NCI-H1694 treated with DMSO at 0.1 percent for 48 hours (cell line): Measurements from ENCODE around the gene KTN1.

ENCODE experiments used
- DNase-seq: peaks from one replicate; lab custom pipeline; 2025; lab: John Stamatoyannopoulos, UW

KTN1 gene

GRCh38 chr14:55572578-55572977, 7.4 kb upstream of the KTN1 start:
- DNase-seq, result no peak

GRCh38 chr14:55574988-55575387, 5.0 kb upstream of the KTN1 start:
- no peak for DNase-seq

DNA sequence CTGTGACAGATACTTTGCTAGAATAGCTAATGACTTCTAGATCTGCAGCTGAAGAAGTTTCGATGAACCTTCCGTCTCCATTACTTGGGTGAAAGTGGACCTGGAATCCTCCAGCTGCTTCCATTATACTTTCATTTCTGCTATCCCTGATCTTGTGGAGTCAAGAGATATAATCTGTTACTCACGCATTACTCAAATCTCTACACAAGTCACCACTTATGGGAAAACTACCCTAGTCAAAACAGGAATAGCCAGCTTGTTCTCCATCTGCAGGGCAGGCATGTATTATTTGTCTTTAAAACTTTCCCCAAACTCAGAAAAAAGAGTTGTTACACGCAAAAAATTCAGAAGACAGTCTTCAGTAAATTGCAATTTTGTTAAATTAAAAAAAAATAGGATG, 2.8 kb upstream of the KTN1 start:
- DNase-seq, result no peak

DNA sequence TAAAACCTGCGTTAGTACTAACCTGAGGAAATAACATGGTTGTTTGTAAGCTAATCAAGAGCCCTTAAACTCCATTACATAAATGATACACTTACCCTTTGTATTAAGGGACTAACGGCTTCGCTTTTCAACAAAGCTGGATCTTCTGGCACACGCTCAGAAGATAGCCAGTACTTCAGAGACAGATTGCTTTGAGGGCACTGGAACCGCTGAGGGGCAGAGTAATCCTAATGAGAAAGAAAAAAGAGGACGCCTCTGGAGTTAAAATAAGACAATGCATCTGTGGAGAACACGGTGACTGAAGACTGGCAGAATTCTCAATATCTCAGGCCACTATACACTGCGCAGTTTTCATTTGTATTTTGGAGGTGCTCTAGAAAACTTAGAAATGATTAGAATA, 1.5 kb upstream of the KTN1 start:
- no peak for DNase-seq

DNA sequence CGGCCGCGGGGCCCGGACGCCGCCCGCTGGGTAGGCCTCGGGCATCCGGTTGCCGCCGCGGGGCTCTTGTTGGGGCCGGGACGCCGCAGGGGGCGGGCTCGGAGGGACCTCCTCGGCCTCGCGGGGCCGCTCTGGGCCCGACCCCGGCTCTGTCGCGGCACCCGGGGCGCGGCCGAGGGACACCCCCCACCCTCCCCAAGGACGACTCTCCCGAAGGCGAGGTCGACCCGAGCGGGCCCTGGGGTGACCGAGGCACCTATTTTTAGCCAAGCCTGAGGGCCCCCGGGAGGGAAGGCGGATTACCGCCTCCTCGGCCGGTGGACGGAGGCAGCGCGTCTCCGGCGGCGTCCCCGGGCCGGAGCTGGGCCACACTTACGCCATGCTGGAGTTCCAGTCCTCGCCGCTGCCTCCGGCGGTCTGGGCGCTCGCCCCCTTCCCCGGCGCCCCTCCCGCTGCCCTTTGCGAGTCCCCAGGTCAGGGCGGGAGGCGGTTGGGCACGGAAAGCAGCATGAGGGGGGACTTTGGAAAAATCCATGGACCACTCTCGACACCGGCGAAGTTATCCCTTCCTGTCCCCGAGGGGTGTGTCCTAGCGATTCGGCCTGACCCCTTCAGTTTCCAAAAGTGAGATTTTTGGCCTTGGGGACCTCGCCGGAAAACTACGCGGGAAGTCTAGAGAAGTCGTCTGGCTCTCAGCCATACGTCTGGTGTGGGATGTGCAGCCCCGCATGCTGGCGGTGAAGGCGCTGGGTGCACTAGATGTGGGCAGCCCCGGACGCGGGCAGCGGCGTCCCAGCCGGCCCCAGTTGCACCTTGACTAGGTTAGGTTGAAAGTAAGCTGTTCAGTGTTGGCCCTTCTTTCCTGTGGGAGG, 699 bp downstream of the KTN1 start:
- DNase-seq, result no peak

DNA sequence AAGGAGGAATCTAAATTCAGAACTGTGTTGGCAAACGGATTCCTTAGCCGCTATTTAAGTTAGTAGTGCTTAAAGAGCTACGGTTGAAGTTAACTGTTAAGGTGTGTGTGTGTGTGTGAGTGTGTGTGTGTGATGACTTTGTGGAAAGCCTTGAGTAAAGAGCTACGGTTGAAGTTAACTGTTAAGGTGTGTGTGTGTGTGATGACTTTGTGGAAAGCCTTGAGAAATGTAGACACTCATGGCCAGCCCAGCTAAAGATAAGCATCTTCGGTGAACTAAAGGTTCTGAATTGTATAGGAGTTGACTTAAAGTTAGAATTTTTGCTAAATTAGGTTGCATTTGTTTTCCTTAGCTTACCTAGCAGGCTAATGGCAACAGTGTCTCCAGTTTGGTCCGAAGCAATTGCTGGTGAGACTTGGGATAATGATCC, 1.4 kb downstream of the KTN1 start:
- no peak for DNase-seq

DNA sequence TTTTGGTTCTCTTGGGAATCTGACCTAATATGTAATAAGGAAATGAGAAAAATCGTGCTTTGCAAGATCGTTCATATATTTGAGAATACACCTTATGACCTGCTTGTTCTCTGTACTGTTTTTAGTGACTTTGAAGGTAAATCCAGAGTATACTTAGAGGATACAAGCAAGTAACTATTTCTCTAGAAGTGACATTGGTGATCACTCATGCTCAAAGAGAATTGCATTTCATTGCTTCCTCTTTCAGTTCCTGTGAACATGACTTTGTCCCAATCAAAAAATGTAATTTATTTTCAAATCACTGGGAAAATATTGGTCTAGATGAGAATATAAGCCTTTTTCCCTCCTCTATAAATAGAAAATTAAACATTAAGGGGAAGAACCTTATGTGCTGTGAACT, 2.7 kb downstream of the KTN1 start:
- no peak for DNase-seq

GRCh38 chr14:55583942-55584468, 4.0 kb downstream of the KTN1 start:
- DNase-seq, result no peak

DNA sequence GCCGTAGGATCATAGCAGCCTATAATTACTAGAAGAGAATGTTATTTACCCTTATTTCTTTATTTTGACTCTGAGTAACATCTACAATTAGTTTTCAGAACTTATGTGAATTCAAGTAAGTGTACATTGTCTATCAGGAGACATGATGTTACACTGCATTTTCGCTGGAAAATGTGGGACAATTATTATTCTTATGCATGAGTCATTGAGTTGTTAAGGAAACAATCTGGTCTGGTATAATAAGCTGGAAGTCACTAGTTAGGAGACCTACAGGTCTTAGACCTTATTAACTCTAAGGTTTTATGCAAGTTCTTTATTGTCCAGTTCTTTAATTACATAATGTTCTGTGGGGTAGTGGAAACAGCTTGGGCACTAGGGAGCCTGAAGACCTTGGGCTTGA, 5.8 kb downstream of the KTN1 start:
- no peak for DNase-seq

- no peak for DNase-seq
Observed at GRCh38 chr14:55586411-55586810, 6.4 kb downstream of the KTN1 start.

DNA sequence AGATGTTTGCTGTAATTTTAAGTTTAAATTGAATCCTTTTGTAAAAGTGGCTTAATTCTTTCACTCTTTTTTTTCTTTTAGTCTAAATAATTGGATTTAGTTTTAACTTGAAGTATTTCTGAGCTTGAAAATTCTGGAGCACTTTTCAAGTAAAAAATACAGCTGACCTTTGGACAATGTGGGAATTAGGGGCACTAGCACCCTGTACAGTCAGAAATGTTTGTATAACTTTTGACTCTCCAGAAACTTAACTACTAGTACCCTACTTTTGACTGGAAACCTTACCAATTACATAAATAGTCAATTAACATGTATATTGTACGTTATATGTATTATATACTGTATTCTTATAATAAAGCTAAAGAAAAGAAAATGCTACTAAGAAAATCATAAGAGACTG, 7.8 kb downstream of the KTN1 start:
- DNase-seq, result no peak

- no peak for DNase-seq
Observed at GRCh38 chr14:55588259-55588699, 8.3 kb downstream of the KTN1 start.

GRCh38 chr14:55589171-55589570, 9.2 kb downstream of the KTN1 start:
- DNase-seq, result no peak

GRCh38 chr14:55592436-55592835, 12.4 kb downstream of the KTN1 start:
- no peak for DNase-seq

DNA sequence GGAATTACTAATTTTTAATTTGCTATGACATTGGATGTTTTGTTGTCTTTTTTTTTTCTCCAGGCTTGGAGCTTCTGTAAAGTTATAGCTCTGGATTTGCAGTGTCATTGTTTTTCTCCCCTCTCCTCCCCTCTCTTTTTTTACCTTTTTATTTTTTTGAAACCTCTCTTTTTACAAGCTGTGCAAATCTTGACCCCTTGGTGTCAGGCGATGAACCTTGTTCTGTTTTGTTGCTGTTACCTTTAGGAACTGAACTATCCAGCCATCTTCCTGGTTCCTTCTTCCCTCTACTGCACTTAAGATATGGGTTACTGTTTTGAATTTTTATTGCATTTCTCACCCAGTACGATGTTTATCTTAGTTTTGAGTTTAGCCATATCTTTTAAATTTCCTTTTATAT, 13.7 kb downstream of the KTN1 start:
- DNase-seq, result no peak

- DNase-seq, result no peak
Observed at GRCh38 chr14:55599250-55599879, 19.4 kb downstream of the KTN1 start.

DNA sequence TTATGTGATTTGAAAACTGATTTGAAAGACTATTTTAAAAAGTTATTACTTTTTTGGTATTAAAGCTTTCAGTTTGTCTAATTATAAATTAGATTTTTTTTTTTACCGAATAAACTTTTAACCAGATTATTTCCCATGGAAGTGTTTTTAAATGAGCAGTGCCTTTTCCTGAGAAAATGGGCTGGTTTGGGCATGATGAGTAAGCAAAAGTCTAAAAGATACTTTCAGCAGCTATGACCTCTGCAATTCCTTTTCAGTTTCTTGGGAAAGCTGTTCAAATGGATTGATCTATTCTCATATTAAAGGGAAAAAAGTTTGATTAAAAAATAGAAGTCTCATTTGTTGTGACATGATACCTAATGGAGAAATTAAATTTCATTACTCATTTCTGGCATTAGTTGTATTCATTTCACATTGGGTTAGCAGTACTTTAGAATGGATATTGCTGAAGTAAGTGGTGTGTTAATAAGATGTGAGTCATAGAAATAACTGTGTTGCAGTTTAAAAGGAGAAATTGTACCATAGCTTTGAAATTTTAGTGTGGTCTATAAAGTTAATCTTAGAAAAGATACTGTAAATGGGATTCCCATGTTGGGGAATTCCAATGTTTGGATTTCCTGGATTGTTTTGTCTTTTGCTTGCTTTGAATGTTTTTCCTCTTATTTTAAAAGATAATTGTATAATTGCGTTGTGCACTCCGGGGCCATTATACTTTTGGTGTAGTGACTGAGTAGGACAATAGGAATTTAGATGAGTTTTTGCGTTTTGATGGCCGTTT, 21.0 kb downstream of the KTN1 start:
- no peak for DNase-seq

DNA sequence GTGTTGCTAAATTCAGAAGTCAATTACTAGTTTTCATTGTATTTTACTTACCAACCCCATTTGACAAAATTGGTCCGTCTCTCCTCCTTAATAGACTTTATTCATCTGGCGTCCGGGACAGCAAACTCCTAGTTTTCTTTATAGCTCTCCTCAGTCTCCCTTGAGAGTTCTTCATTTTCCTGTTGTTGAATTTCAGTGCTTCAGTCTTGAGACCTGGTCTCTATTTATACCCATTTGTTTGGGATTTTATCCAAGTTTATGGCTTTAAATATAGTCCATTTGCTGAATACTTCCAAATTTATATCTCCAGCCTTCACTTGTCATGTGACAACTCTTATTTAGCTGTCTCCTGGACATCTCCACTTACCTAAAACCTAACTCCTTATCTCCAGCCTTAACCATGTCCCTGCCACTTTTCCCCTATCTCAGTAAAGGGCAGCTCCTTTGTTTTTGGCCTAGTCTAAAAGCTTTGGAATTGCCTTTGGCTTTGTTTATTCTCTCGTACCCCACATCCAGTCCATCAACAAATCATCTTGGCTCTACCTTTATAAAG, 23.5 kb downstream of the KTN1 start:
- no peak for DNase-seq

GRCh38 chr14:55604488-55604887, 24.5 kb downstream of the KTN1 start:
- no peak for DNase-seq

- DNase-seq, result no peak
Observed at GRCh38 chr14:55604900-55605418, 25.0 kb downstream of the KTN1 start.

DNA sequence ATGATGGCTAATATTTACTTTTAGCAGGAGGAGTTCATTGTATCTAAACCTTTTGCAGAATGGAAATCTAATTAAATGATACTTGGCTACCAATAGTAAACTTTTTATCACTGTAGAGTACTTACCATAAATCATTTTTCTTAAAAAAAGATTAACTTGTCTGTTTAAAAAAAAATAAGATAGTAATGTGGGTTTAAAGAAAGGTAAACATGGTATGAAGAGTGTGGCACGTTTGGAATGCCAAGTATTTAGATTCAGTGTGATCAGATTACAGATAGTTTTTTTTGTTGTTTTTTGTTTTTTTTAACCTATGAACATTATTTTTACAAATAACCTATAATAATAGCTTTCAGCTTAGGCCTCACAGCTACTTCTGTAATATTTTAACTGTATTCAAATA, 25.8 kb downstream of the KTN1 start:
- DNase-seq, result no peak

- no peak for DNase-seq
Observed at GRCh38 chr14:55607386-55607785, 27.4 kb downstream of the KTN1 start.
